ENCODE data around the gene TNNT2. TPM values are rescaled to one million over a fixed set of nuclear protein-coding genes. Genes with fewer than 3 reads are reported as not detected.

Gene TNNT2
- polyA plus RNA-seq, 4 donors = 0.78 to 86.7 (median 12.6) TPM

DNA sequence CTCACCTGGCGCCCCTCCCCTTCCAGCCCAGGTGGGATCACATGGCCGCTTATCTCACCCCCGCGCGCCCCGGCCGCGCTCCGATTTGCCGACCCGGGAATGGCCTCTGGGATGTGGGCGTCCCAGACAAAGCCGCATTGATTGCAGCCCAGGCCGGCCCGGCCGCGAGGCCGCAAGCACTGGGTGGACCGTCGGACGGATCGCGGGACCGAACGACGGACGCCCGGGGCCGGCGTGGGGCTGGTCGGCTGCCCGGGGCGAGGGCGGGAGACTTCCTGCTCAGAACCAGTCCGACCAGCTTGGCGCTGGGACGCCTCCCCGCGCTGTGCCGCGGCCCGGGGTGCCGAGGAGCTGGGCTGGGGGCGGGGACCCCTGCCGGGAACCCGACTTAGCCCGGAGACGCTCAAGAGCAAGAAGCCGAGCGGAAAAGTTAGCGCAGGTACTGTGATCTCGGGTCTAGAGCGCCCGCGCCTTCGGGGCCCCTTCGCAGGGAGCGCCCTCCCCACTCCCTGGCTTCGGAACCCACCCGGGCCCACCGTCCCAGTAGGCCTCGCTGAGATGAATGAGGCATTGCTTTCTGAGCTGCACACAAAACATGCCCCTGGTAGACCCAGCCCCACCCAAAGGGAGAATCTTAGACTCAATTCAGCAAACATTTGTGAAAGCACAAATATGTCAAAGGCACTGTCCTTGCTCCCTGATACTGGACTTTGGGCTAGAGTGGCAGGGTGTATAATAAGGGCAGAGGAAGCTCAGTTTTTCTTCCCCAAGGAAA lies 22.1 kb upstream of the TNNT2 start:
- Histone ChIP-seq H3K36me3 (ENCODE audit: control insufficient read depth in 3 of 3, insufficient read depth in 2 of 3, low read depth in 1 of 3, low read length in 3 of 3) (peaks cover 0 to 46% (median 0%) of the 10 kb centered on the region in 3 donors), H3K4me3 (ENCODE audit: low read depth in 1 of 3, low read length in 3 of 3) (peak overlapping the region; percentile 24 to 92 (median 71)), H3K27me3 (ENCODE audit: control insufficient read depth in 3 of 3, insufficient read depth in 3 of 3, low read length in 3 of 3) (peaks cover 0 to 5% (median 5%) of the 10 kb centered on the region in 3 donors), H3K4me1 (ENCODE audit: control insufficient read depth in 3 of 3, insufficient read depth in 2 of 3, low read depth in 1 of 3, low read length in 2 of 3) (peaks cover 5 to 64% (median 7%) of the 10 kb centered on the region in 3 donors), H3K9me3 (ENCODE audit: control insufficient read depth in 2 of 2, insufficient read depth in 1 of 2, low read depth in 1 of 2, low read length in 1 of 2) (no peaks in the 10 kb centered on the region), H3K27ac (ENCODE audit: low read depth in 1 of 3, low read length in 2 of 3) (peak overlapping the region; percentile 79 to 99 (median 95))
- FAIRE-seq = no peak
- 2 to 6% (median 4%) methylated on average over 49 to 62 of the region's 62 CpGs for WGBS, 3 donors
- peak; percentile 89 to 95 for DNase-seq

DNA sequence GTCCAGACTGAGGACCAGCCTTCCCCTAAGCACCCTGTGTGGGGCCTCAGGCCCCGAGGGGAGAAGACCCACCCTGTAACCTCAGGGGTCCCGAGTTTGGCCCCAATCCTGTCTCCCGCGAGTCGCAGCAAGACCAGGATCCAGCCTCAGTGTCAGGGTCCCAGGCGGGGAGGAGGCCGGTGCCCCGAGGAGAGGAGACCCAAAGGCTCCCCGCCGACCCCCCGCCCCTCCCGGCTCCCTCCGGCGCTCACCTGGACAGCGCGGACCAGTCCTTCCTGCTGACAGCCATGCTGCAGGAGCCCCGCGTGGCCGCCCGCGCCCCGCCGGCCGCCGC lies 21.5 kb upstream of the TNNT2 start, which contains the start of gene LAD1:
Gene LAD1 (minus strand): TSS at position 307 of the 334 bp plus-strand sequence. CDS start 18 bp downstream, at position 289.
- H3K27me3 ChIP-seq (ENCODE audit: control insufficient read depth in 3 of 3, insufficient read depth in 3 of 3, low read length in 3 of 3) = peaks cover 0 to 8% (median 5%) of the 10 kb centered on the region in 3 donors
- 1 to 9% (median 4%) methylated on average over 15 to 25 of the region's 25 CpGs for whole genome bisulfite sequencing, 3 donors
- peak within 1 kb of the TSS; percentile 95 to 99 (median 95) for H3K27ac ChIP-seq (ENCODE audit: low read depth in 1 of 3, low read length in 2 of 3)
- FAIRE-seq (no peak), DNase-seq (no peak)
- peaks cover 3 to 64% (median 7%) of the 10 kb centered on the region in 3 donors for H3K4me1 ChIP-seq (ENCODE audit: control insufficient read depth in 3 of 3, insufficient read depth in 2 of 3, low read depth in 1 of 3, low read length in 2 of 3)
- H3K4me3 ChIP-seq (ENCODE audit: low read depth in 1 of 3, low read length in 3 of 3) = peak within 1 kb of the TSS; percentile 24 to 92 (median 71)
- no peaks in the 10 kb centered on the region for H3K9me3 ChIP-seq (ENCODE audit: control insufficient read depth in 2 of 2, insufficient read depth in 1 of 2, low read depth in 1 of 2, low read length in 1 of 2)
- peaks cover 0 to 51% (median 0%) of the 10 kb centered on the region in 3 donors for H3K36me3 ChIP-seq (ENCODE audit: control insufficient read depth in 3 of 3, insufficient read depth in 2 of 3, low read depth in 1 of 3, low read length in 3 of 3)

DNA sequence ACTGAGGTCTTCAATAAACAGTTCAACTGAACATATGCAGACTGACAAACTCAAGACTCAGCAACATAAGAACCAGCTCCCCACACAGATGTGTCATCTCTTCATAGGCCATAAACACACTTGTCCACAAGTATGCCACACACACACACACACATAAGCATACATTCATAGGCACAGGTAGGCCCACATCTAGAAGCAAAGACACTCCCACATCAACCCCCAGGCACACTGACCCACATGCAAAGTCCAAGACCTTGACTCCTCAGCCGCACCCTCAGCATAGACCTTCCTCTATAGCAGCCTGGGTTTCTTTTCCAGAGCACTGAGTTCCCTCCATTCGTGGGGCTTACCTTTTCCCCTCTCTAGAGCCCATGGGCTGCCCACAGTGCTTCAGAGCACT lies 20.2 kb upstream of the TNNT2 start:
- FAIRE-seq (no peak), DNase-seq (peak; percentile 89 to 97)
- no peaks in the 10 kb centered on the region for H3K9me3 ChIP-seq (ENCODE audit: control insufficient read depth in 2 of 2, insufficient read depth in 1 of 2, low read depth in 1 of 2, low read length in 1 of 2)
- H3K27me3 ChIP-seq (ENCODE audit: control insufficient read depth in 3 of 3, insufficient read depth in 3 of 3, low read length in 3 of 3) = peaks cover 0 to 8% (median 5%) of the 10 kb centered on the region in 3 donors
- H3K4me1 ChIP-seq (ENCODE audit: control insufficient read depth in 3 of 3, insufficient read depth in 2 of 3, low read depth in 1 of 3, low read length in 2 of 3) = peaks cover 0 to 67% (median 7%) of the 10 kb centered on the region in 3 donors
- peak overlapping the region; percentile 95 to 99 (median 95) for H3K27ac ChIP-seq (ENCODE audit: low read depth in 1 of 3, low read length in 2 of 3)
- 19 to 63% (median 24%) methylated on average over 2 of the region's 2 CpGs for WGBS, 3 donors
- H3K36me3 ChIP-seq (ENCODE audit: control insufficient read depth in 3 of 3, insufficient read depth in 2 of 3, low read depth in 1 of 3, low read length in 3 of 3) = peaks cover 0 to 55% (median 0%) of the 10 kb centered on the region in 3 donors
- H3K4me3 ChIP-seq (ENCODE audit: low read depth in 1 of 3, low read length in 3 of 3) = peak overlapping the region in 2 of 3 donors; percentile 71 to 92

DNA sequence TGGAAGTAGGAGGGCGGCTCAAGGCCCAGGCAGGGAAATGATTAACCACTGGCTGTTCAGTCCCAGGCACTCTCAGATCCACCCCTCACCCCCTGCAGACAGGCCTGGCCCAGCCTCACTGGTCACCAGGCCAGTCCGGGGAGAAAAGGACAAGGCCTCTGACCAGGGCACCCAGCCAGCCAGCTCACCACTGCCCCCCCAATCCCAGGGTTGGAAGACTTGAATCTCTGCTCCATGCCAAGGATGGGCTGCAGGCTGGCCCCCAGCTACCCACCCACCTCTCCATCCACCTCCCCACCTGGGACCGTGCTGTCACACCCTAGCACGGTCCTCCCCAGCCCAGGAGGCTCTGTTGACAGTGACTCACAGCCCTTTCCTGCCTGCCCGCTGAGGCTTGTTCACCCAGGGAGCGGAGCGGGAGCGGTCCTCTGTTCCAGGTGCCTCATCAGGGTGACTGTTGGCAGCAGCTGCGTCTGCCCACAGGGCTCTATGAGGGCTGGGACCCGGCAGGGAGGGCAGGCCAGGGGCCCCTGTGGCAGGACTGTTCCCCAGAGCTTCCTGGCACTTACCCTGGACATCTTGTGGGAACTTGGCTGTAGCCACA lies 19.5 kb upstream of the TNNT2 start:
- Histone ChIP-seq H3K36me3 (ENCODE audit: control insufficient read depth in 3 of 3, insufficient read depth in 2 of 3, low read depth in 1 of 3, low read length in 3 of 3) (peaks cover 0 to 58% (median 0%) of the 10 kb centered on the region in 3 donors), H3K4me3 (ENCODE audit: low read depth in 1 of 3, low read length in 3 of 3) (peak overlapping the region; percentile 4 to 92 (median 51)), H3K4me1 (ENCODE audit: control insufficient read depth in 3 of 3, insufficient read depth in 2 of 3, low read depth in 1 of 3, low read length in 2 of 3) (peaks cover 0 to 68% (median 7%) of the 10 kb centered on the region in 3 donors), H3K27ac (ENCODE audit: low read depth in 1 of 3, low read length in 2 of 3) (peak overlapping the region; percentile 93 to 95 (median 95)), H3K9me3 (ENCODE audit: control insufficient read depth in 2 of 2, insufficient read depth in 1 of 2, low read depth in 1 of 2, low read length in 1 of 2) (no peaks in the 10 kb centered on the region), H3K27me3 (ENCODE audit: control insufficient read depth in 3 of 3, insufficient read depth in 3 of 3, low read length in 3 of 3) (peaks cover 0 to 8% (median 5%) of the 10 kb centered on the region in 3 donors)
- no peak for FAIRE-seq
- peak; percentile 91 to 93 for DNase-seq
- WGBS, 3 donors = 17 to 61% (median 23%) methylated on average over 9 to 10 of the region's 10 CpGs

DNA sequence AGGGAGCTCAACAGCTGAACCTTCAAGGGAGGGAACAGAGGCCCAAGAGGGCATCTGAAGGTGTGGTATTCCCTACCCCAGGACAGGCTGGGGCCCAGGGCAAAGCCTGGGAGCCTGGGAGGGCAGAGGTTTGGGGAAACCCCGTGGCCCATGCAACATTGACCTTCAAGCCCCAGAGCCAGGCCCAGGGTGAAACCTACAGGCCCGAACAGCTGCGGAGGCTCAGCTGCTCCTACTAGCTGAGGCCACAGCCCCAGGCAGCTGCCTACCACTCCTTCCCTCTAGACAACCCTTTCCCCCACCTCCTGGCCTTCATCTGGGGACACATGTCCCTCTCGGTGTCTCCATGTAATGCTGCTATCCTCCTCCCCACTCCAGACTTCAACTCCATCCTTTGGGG lies 18.5 kb upstream of the TNNT2 start:
- Histone ChIP-seq H3K4me1 (ENCODE audit: control insufficient read depth in 3 of 3, insufficient read depth in 2 of 3, low read depth in 1 of 3, low read length in 2 of 3) (peaks cover 0 to 63% (median 7%) of the 10 kb centered on the region in 3 donors), H3K4me3 (ENCODE audit: low read depth in 1 of 3, low read length in 3 of 3) (peak overlapping the region in 2 of 3 donors; percentile 13 to 92), H3K27ac (ENCODE audit: low read depth in 1 of 3, low read length in 2 of 3) (peak overlapping the region; percentile 36 to 95 (median 93)), H3K9me3 (ENCODE audit: control insufficient read depth in 2 of 2, insufficient read depth in 1 of 2, low read depth in 1 of 2, low read length in 1 of 2) (no peaks in the 10 kb centered on the region), H3K36me3 (ENCODE audit: control insufficient read depth in 3 of 3, insufficient read depth in 2 of 3, low read depth in 1 of 3, low read length in 3 of 3) (peaks cover 0 to 62% (median 0%) of the 10 kb centered on the region in 3 donors), H3K27me3 (ENCODE audit: control insufficient read depth in 3 of 3, insufficient read depth in 3 of 3, low read length in 3 of 3) (peaks cover 0 to 8% (median 5%) of the 10 kb centered on the region in 3 donors)
- peak in 1 of 2 donors; percentile 48 for DNase-seq
- 9 to 52% (median 18%) methylated on average over 4 of the region's 4 CpGs for WGBS, 3 donors
- no peak for FAIRE-seq

DNA sequence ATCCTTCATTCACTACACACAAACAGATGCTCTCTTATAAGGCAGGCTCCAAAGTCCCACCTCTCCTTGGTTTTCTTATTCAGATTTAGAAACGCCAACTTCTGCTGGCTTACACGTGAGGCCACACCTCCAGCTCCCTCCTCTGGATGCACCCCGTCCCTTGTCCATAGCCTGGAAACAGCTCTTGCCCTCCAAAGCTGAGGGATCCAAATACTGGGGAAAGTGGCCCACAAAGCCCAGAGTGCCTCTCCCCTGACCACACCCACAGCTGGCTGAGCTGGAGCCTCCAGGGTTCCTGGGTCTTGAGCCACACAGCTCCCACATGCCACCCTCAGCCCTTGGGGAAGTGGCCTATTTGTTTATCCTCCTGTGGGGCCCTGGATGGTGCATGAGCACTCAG lies 17.1 kb upstream of the TNNT2 start:
- Histone ChIP-seq H3K27ac (ENCODE audit: low read depth in 1 of 3, low read length in 2 of 3) (no peak overlapping the region), H3K4me1 (ENCODE audit: control insufficient read depth in 3 of 3, insufficient read depth in 2 of 3, low read depth in 1 of 3, low read length in 2 of 3) (peaks cover 0 to 54% (median 5%) of the 10 kb centered on the region in 3 donors), H3K9me3 (ENCODE audit: control insufficient read depth in 2 of 2, insufficient read depth in 1 of 2, low read depth in 1 of 2, low read length in 1 of 2) (no peaks in the 10 kb centered on the region), H3K36me3 (ENCODE audit: control insufficient read depth in 3 of 3, insufficient read depth in 2 of 3, low read depth in 1 of 3, low read length in 3 of 3) (peaks cover 0 to 71% (median 0%) of the 10 kb centered on the region in 3 donors), H3K4me3 (ENCODE audit: low read depth in 1 of 3, low read length in 3 of 3) (no peak overlapping the region), H3K27me3 (ENCODE audit: control insufficient read depth in 3 of 3, insufficient read depth in 3 of 3, low read length in 3 of 3) (peaks cover 0 to 7% (median 0%) of the 10 kb centered on the region in 3 donors)
- WGBS, 3 donors = 20 to 54% (median 23%) methylated on average over 3 of the region's 3 CpGs
- no peak for FAIRE-seq
- DNase-seq = no peak

DNA sequence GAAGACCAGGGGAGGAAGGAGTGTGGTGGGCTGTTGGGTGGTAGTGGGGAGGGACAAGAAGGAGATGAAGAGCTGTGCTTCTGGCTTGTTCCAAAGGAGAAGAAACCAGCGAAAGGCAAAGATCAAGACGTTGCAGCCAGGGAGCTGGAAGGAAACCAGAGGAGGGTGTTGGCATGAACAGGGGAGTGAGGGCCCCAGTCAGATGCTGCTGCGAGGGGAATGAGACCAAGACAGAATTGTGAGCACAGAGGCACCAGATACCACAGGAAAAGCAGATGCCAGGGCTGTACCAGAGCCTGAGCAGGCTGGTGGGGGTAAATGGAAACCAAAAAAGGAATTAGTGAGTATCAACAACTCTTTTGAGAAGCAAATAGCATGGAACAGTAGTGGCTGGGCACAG lies 15.6 kb upstream of the TNNT2 start:
- FAIRE-seq = no peak
- Histone ChIP-seq H3K27ac (ENCODE audit: low read depth in 1 of 3, low read length in 2 of 3) (peak overlapping the region in 1 of 3 donors; percentile 14), H3K4me3 (ENCODE audit: low read depth in 1 of 3, low read length in 3 of 3) (no peak overlapping the region), H3K4me1 (ENCODE audit: control insufficient read depth in 3 of 3, insufficient read depth in 2 of 3, low read depth in 1 of 3, low read length in 2 of 3) (peaks cover 0 to 54% (median 5%) of the 10 kb centered on the region in 3 donors), H3K27me3 (ENCODE audit: control insufficient read depth in 3 of 3, insufficient read depth in 3 of 3, low read length in 3 of 3) (peaks cover 0 to 4% (median 0%) of the 10 kb centered on the region in 3 donors), H3K36me3 (ENCODE audit: control insufficient read depth in 3 of 3, insufficient read depth in 2 of 3, low read depth in 1 of 3, low read length in 3 of 3) (peaks cover 0 to 80% (median 2%) of the 10 kb centered on the region in 3 donors), H3K9me3 (ENCODE audit: control insufficient read depth in 2 of 2, insufficient read depth in 1 of 2, low read depth in 1 of 2, low read length in 1 of 2) (no peaks in the 10 kb centered on the region)
- WGBS, 3 donors = 36 to 41% (median 39%) methylated on average over 3 of the region's 3 CpGs
- no peak for DNase-seq

All from small intestine (tissue), 7 donors.